Activated CD4-positive, CD25-positive, alpha-beta regulatory T cell treated with anti-CD3 and anti-CD28 coated beads, Interleukin-2, amount 50 U/mL, for 16 hours (primary cell): Measurements from ENCODE around the gene LRP2.
A peak's percentile ranks its signal among the peaks of the same experiment; 100 is the strongest.
"Not testable (repeated sequence)": the region's sequence is repeated elsewhere in the genome, so short reads cannot be mapped to it uniquely, and the experiment has no call there.

ENCODE experiments used
- DNase-seq: peaks from one replicate; pipeline ENCODE4 v3.0.0-alpha.2; 2020; ENCODE audit warnings: low read depth, low spot score

Gene LRP2

DNA sequence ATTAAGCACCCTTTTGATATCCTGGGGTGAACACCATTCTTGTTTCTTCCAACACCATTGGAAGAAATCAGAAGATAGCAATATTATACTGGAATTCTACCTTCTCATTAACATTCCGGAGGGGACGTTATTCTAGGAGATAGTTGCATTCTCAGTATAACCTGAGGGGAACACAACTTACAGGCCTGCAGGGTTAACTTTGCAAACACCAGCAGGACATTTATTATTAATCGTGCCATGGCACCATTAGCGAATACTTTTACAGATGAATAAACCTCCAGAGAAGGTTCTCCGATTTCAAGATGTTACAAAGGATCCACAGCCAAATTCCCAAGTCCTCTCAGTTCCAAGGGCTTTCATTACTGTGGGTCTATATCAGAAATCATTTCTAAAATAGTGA is 184.0 kb downstream of the LRP2 start:
- DNase-seq: no peak

DNA sequence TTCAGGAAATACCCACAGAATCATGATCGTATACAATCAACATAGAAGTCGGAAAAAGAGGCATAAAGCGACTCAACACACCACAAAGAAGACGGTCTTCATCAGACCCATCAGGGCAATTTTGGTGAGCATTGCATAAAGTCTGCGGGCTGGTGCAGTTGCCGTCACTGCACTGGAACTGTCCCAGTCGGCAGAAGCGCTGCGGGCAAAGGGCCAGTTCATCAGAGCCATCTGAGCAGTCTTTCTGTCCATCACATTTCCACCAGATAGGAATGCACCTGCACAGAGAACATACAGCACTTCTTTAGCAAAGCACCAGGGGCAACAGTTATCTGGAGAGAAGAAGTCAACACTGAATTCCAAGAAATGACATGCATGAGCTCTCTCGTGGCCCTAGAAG is 187.2 kb downstream of the LRP2 start:
- no peak for DNase-seq

DNA sequence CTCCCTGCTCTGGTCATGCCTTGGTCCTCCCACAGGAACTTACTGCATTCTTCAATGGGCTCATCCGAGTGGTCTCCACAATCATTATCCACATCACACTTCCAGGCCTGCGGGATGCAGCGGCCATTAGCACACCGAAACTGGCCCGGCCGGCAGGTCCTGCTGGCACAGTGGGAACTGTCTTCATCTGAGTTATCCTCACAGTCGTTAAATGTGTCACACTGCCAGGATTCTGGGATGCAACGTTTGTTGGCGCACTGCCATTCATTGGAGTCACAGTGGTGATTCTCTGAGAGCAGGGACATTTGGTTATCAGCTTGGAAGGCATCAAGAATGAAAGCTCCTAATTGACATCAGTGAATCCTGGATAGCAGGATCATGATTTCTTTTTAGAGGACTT is 188.5 kb downstream of the LRP2 start:
- DNase-seq: no peak

DNA sequence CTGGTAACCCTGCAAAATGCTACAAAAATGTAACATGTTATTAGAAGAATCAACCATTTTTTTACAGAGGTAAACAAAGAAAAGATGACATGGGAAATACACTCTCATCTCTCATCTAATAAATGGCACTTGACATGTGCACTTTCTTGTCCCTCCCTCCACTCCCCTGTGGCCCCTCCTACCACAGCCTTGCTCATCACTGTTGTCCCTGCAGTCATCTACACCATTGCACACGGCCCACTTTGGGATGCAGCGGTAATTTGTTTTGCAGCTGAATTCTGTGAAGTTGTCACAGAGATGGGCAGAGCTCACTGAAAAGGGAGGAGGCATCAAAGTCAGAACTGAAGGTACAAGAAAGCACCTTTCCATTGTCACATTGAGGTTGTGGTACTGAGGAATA is 189.4 kb downstream of the LRP2 start:
- DNase-seq: no peak

DNA sequence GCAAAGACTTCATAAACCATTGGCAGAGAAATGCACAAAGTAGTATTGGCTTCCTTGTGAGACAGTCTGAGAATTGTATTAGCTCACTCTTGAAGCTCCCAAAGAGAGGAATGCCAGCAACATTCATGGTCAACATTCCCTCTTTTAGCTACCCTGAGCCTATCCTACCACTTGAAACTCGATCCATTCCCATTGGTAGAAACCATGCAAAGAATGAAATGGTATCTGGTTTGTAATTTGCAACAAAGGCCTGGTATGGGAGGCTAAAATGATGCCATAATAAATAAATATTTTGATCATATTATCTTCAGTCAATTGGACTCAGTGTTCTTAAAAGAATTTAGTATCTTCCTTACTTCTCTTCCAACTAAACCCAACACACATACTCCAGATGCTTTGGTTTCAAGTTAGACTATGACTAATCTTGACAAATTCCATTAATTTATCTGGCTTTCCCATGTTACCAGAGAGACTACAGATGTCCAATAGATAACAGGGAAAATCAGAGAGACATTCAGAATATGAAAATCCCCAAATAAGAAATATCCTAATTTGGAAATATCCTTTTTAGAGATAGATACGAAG is 190.1 kb downstream of the LRP2 start:
- DNase-seq: no peak

DNA sequence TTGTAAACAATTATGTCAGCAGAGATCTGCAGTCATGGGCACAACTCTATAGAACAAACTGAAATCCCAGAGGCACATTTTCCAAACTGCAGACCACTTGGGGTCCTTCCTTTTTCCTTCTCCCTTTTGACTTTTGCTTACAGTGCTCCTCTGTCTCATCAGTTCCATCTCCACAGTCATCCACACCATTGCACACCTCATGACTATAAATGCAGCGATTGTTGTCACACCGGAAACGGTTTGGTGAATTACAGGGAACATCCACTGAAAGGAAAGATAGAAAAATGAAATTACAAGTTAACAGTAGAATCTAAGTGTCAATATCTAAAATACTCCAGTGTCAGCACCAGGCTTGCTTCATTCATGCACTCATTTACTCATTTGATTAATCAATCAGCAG is 196.5 kb downstream of the LRP2 start:
- no peak for DNase-seq

DNA sequence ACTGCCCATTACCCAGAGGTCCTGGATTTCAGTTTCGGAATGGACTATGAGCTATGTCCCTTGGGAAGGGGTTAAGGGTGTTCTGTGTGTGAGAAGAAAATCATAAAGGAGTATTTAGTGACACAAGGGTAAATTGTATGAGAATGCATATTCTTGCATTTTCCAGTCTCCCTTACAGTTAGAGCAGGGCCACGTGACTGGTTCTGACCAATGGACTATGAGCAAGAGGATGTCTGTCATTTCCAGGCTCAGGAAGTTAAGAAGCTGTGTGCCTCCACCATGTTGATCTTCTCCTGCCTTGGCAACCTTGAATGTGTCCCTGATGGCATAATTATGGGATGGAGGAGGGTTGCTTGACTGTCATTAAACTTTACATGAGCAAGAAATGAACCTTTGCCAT is 198.0 kb downstream of the LRP2 start:
- DNase-seq: no peak

DNA sequence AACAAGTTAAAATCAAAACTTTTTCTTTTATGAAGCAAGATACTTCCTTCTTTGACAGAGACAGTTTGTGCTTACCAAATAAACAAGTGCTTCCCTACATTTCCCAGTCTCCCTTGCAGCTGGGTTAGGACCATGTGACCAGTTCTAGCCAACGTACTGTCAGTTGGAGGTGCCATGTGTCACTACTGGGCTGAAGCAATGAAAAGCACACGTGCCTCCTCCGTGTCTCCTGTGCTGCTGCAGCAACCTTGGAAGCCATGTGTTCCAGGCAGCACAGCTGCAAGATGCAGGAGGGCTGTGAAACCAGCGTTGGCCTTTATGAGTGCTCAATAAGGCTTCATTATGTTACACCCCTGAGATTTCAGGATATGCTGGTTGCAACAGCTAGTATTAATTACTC is 199.7 kb downstream of the LRP2 start:
- DNase-seq: no peak

DNA sequence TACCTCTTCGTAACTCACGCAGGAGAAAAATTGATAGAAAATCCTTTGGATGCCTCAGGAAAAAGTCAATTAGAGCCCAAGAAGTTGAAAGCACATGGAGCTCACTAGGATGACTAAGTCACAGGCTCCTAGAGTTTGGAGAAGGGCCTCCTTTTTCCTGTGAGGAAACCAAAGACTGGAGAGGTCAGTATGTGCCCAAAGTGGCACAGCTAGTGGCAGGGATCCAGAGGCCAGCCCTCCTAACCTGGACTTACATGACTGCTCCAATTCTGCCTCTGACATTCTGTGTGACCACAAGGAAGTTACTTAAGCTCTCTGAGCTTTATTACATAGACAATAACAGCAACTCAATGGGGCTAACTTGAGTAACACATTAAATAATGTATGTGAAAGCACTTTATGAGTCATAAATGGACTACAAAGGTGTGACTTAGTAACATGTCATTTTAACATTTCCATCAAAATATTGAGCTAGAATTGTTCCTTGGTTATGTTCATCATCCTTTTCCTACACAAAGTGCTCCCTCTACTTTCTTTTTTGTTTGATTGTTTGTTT is 201.3 kb downstream of the LRP2 start:
- DNase-seq: no peak

DNA sequence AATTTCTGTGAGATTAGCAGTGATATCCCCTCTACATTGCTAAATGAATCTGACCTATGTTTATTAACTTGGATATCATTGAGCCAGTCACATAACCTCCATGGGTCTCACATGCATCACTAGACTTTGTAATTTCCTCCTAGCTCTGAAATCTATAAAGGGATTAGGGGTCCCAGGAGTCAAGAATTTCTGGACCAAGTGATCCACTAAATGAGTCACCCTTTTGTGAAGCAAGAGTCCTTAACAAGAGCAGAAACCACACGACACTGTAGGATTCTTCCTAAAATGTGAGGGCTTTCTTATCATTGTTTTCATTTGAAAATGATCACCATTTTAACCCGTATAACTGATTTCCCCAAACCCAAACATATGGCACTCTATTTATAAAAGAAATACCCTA is 202.6 kb downstream of the LRP2 start:
- DNase-seq: no peak

DNA sequence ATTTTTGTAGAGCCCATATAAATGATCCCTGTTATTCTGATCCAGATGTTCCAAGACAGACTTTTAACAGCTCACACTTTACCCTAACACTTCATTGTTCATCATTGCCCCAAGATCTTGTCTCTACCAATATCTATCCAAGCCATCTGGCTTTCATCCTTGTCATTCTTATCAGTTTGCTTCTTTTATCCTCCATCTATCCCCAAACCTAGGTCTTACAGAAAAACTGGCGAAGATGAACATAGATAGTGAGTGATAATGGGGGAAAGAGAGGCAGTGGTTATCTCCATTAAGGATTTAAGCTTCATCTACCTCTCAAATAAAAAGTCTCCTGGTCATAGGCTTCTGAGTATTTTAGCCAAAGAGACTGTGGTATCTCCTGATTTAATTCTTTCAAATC is 203.5 kb downstream of the LRP2 start:
- DNase-seq: no peak

DNA sequence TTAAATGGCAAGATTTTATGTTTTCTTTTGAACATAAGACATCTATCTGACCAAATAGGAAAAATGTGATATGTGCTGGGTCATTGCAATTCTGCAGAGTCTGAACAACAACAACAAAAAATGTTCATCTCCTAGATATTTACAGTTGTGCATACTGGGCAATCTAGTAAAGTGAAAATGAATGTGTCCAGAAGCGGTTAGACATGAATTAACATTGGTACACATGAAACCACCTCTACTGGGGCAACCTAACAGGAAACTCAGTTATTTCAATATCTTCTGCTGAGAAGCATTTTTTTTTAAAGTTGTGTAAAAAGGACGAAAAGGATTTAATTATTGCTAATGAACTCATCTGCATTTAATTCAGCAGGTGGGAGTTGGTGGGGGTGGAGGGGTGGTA is 216.1 kb downstream of the LRP2 start:
- DNase-seq: no peak

DNA sequence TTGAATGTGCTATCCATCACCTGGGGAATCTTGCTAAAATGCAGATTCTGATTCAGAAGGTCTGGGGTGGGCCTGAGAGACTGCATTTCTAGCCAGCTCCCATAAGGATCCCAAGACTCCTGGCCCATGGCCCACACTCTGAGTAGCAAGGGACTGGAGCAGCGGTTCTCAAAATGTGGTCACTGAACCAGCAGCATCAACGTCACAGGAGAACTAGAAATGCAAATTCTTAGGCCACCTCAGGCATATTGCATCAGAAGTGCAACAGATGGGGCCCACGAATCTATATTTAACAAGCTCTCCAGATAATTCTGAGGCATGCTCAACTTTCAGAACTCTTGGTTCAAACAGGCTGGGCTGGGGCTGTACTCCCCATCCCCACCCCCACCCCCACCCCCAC is 218.3 kb downstream of the LRP2 start:
- DNase-seq: no peak

DNA sequence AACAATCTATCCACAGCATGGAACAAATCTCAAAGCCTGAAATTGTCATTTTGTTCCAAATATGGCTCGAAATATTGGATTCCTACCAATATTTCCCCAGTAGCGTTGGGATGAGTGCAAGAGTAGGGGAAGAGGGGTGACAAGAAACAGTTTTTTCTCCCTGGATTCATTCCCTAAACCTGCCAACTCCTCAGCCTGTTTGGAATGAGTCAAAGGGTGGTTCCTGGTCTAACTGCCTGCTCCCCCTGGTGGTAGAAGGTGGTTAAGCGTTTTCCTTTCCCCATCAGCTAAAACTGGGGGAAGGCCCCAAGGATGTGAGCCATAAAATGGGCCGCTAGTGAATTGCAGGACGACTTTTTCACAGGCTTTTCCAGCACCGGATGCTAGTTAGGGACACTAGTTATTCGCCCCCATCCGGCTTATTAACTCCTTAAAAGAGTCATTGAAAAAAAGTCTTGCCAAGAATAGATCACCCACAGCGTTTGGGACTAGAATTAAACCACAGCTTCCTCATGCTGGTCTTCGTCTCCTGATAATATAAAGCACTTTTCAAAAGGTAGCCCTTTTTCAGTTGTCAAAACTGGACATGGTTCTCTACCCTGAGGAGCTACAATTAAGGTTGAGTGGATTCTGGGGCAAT is 220.5 kb downstream of the LRP2 start:
- peak; percentile 6 for DNase-seq

DNA sequence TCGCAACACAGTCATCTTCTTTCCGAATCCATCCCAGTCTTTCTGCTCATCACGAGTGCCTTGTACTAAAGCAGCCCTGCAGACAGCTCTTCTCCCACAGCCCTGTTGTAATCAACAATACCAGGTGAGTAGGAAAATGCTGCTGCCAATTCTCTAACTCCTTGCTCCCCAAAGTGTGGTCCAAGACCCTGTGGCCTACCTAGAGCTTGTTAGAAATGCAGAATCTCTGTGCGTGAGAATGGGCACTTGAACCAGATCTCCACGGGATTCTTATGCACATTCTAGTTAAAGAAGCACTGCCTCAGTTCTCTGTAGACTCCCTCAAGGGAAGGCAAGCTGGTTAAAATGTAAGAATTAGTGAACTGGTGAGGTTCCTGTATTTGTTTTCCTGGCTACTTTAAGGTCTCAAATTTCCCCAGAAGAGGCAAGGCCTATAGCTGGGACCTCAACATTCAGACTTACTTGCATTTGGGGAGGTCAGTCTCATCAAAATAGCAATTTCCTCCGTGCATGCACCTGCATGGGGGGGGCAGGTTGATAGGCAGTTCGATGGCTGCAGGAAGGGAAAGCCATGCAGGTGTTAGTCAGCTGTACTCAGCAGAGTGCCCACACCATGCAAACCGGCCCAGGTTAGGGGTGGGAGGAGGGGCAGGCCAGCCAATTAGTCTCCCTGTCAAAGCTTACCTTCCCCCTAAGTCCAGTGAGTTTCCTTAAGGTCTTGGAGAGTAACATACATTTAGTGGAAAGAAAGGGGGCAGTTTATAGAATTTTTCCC is 222.2 kb downstream of the LRP2 start:
- no peak for DNase-seq

DNA sequence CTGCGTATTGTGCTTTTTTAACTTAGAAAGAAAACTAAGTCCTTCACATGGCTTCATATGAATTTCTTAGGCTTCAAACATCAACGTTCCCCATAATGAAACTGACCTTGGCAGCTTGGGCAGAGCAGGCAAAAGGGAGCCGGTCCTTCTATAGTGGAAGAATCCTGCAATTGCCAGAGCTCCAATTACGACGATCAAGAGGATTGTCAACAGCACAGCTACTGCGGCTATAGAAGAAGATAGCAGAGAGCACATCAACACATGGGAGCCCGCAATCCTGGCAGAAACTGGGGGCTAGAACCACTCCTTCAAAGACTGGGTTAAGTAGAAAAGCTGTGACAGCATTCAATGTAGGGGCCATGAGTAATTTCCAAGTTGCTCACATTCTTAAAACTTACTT is 223.2 kb downstream of the LRP2 start:
- no peak for DNase-seq

DNA sequence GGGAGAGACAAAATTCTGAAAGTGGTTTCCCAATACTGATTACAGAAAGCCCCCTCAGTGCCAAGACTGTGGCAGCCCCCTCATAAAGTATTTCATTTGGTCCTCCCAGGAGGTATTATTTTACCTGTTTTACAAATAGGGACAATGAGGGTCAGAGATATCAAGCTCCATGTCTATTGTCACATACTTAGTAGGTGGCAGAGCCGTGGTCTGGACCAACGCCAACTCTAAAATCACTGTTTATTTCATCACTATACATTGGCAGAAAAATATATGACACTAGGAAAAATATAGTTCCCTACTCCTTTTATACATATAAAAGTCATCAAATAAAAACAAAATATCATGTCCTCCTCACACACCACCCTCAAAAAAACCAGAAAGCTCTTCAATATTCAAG is 224.4 kb downstream of the LRP2 start:
- DNase-seq: no peak

DNA sequence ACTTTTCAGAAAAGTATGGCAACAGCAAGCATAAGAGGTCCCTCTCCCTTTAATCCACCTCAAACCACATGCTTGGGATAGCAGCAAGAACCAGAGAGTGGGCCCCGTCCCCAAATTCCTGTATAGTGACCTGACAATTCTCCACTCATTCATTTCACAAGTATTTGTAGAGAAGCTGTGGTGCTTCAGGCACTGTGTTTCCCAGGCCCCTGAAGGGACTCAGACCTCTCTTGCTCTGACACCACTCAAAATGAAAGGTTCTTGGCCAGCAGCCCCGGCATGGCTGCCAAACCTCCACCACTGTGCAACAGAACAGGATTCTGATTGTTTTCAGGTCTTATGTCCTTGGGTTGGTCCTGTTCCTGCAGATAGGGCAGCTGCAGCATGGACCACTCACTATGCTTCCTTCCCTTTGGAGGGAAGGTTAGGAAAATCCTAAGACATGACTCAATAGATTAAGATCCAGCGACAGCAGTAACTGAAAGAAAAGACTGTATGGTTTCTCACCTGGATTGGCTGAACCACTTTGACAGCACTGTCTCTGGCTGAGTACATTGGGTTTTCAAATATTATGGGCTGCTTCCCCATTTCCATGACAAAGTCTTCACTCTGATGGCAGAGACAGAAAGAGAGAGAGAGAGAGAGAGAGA is 225.3 kb downstream of the LRP2 start:
- DNase-seq: no peak

DNA sequence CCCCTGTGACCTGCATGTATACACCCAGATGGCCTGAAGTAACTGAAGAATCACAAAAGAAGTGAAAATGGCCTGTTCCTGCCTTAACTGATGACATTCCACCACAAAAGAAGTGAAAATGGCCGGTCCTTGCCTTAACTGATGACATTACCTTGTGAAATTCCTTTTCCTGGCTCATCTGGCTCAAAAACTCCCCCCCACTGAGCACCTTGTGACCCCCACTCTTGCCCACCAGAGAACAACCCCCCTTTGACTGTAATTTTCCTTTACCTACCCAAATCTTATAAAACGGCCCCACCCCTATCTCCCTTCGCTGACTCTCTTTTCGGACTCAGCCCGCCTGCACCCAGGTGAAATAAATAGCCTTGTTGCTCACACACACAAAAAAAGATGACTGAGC is 225.9 kb downstream of the LRP2 start:
- DNase-seq: not testable (repeated sequence)

DNA sequence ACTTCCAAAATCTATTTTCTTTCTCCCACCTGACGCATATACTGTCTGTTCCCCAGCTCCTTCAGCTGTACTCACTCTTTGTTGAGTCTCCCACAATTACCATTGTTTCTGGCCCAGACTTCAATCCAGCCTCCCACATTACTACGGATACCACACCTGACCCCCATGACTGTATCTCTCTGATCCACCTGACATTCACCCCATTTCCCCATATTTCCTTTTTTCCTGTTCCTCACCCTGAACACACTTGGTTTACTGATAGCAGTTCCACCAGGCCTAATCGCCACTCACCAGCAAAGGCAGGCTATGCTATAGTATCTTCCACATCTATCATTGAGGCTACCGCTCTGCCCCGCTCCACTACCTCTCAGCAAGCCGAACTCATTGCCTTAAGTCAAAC is 228.1 kb downstream of the LRP2 start:
- DNase-seq: not testable (repeated sequence)

DNA sequence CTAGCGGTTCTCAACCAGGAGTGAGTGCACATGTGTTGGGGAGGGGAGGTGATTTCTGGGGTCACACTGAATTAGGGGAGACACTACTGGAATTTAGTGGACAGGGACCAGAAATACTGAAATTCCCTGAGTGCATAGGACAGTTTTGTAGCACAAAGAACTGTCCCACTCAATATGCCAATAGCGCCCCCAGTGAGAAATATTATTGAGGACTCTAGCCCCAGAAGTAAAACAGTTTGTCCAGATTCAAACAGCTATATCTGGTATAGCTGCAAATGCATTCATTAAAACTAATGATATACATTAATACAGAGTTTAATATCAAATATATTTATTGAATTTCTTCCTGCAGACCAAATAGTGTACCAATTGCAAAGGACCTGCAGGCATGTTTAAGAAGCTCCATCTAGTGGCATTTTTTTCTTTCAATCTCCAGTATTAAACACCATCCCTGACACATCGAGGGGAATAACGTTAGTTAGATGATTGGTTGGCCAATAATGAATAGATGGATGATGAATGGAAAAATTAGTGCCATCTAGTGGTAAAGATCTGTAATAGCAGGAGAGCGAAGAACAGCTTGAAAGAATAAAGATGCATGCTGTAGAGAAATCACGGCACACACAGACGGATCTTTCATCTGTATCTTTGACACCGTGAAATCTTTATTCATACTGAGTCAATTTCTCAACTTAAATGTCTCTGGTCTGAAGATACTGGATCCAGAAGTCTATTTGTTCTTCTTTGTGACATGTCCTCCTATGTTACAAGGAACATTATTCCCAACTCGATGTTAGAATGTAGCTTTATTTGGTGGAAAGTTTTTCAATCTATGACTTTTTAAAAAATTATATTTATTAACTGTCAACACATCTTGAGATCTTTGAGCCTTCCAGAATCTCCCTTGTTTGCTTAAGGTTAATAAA is 230.5 kb downstream of the LRP2 start:
- no peak for DNase-seq
